Measurements from ENCODE around the gene LDLRAP1.

Gene LDLRAP1

GRCh38 chr1:25544243-25544764, 898 bp downstream of the LDLRAP1 start:
- no peak for DNase-seq (ENCODE audit: low spot score)

GRCh38 chr1:25544819-25545218, 1.4 kb downstream of the LDLRAP1 start:
- peak; percentile 43 for DNase-seq (ENCODE audit: low spot score)

- no peak for DNase-seq (ENCODE audit: low spot score)
Measured at GRCh38 chr1:25545767-25546166, 2.4 kb downstream of the LDLRAP1 start.

- DNase-seq (ENCODE audit: low spot score), result no peak
Measured at GRCh38 chr1:25546193-25546592, 2.8 kb downstream of the LDLRAP1 start.

- no peak for DNase-seq (ENCODE audit: low spot score)
Measured at GRCh38 chr1:25548601-25549000, 5.2 kb downstream of the LDLRAP1 start.

- DNase-seq (ENCODE audit: low spot score), result peak; percentile 48
Measured at GRCh38 chr1:25549273-25550154, 6.1 kb downstream of the LDLRAP1 start.

- no peak for DNase-seq (ENCODE audit: low spot score)
Measured at GRCh38 chr1:25550155-25550506, 6.7 kb downstream of the LDLRAP1 start.

- DNase-seq (ENCODE audit: low spot score), result no peak
Measured at GRCh38 chr1:25550683-25551310, 7.4 kb downstream of the LDLRAP1 start.

GRCh38 chr1:25553749-25554429, 10.5 kb downstream of the LDLRAP1 start:
- no peak for DNase-seq (ENCODE audit: low spot score)

GRCh38 chr1:25554430-25554780, 11.0 kb downstream of the LDLRAP1 start:
- DNase-seq (ENCODE audit: low spot score), result no peak

- DNase-seq (ENCODE audit: low spot score), result no peak
Measured at GRCh38 chr1:25554886-25555752, 11.7 kb downstream of the LDLRAP1 start.

GRCh38 chr1:25555753-25556092, 12.3 kb downstream of the LDLRAP1 start:
- no peak for DNase-seq (ENCODE audit: low spot score)

- no peak for DNase-seq (ENCODE audit: low spot score)
Measured at GRCh38 chr1:25556132-25556670, 12.8 kb downstream of the LDLRAP1 start.

GRCh38 chr1:25556791-25557476, 13.5 kb downstream of the LDLRAP1 start:
- no peak for DNase-seq (ENCODE audit: low spot score)

- DNase-seq (ENCODE audit: low spot score), result no peak
Measured at GRCh38 chr1:25557543-25557942, 14.1 kb downstream of the LDLRAP1 start.

GRCh38 chr1:25559031-25559430, 15.6 kb downstream of the LDLRAP1 start:
- no peak for DNase-seq (ENCODE audit: low spot score)

- DNase-seq (ENCODE audit: low spot score), result no peak
Measured at GRCh38 chr1:25560001-25560400, 16.6 kb downstream of the LDLRAP1 start.

- no peak for DNase-seq (ENCODE audit: low spot score)
Measured at GRCh38 chr1:25560788-25561187, 17.4 kb downstream of the LDLRAP1 start.

GRCh38 chr1:25561421-25562100, 18.2 kb downstream of the LDLRAP1 start:
- no peak for DNase-seq (ENCODE audit: low spot score)

GRCh38 chr1:25562101-25562927, 18.9 kb downstream of the LDLRAP1 start:
- DNase-seq (ENCODE audit: low spot score), result no peak
